ENCODE results near the gene RIIAD1. TPM values are rescaled to one million over a fixed set of nuclear protein-coding genes. Genes with fewer than 3 reads are reported as not detected.
"Not testable (repeated sequence)": the region's sequence is repeated elsewhere in the genome, so short reads cannot be mapped to it uniquely, and the experiment has no call there.

RIIAD1 gene
- total RNA-seq, 1 experiment from 2014 or later, result not detected

DNA sequence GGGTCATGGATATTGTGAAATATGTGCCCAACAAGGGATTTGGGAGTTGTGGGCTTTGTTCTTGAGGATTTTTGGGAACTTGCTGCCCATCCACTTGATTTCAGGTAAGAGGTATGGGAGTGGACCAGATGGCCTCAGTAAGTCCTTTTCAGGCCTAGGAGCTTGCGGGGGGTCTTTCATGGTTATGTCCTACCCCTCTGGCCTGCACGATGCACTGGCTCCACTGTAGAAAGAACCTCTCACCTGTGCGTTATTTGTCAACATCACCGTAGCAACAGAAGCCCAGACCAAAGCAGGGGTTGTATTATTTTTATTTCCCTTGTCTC lies 8.6 kb downstream of the RIIAD1 start:
- Histone ChIP-seq H3K9me2 (replicated peaks; ENCODE audit: low read length) (no peaks in the 10 kb centered on the region), H3K9me3 (ENCODE audit: low read length) (no peaks in the 10 kb centered on the region), H3K27me3 (ENCODE audit: low read length) (no peaks in the 10 kb centered on the region), H4K20me1 (ENCODE audit: low read length) (no peaks in the 10 kb centered on the region), H2AFZ (ENCODE audit: low read length) (no peak overlapping the region), H3K4me2 (ENCODE audit: low read length) (no peak overlapping the region), H3K36me3 (ENCODE audit: low read depth, low read length) (no peaks in the 10 kb centered on the region), H3K4me3 (ENCODE audit: low read length) (no peak overlapping the region), H3K9ac (ENCODE audit: low read length) (no peak overlapping the region), H3K79me2 (ENCODE audit: low read length) (no peaks in the 10 kb centered on the region), H3F3A (ENCODE audit: low read length, unreplicated experiment) (no peaks in the 10 kb centered on the region), H3K27ac (ENCODE audit: low read length) (no peak overlapping the region), H3K4me1 (ENCODE audit: insufficient read depth, low read length) (0 out of 2 replicates have a peak, but pooled peaks cover 3% of the 10 kb centered on the region)
- ATAC-seq (no peak), DNase-seq (no peak)
- ChIA-PET CTCF (no interaction called here), POLR2A (ENCODE audit: unreplicated experiment) (no interaction called here)
- intact Hi-C loops (cut with micrococcal nuclease), result no loop called here
- TF ChIP-seq EZH2phosphoT487 (IDR thresholded peaks at IDR 0.05; ENCODE audit: borderline replicate concordance, low read length), result no peak
- no peak for TF ChIP-seq CTCF (conservative IDR thresholded peaks at IDR 0.05; ENCODE audit: low read depth, low read length)
- no peak for TF ChIP-seq EZH2 (IDR thresholded peaks at IDR 0.05; ENCODE audit: low read length, unreplicated experiment)
- no TSS peak for BruUV-seq (replicated peaks)

- H3K9me2 ChIP-seq (replicated peaks; ENCODE audit: low read length), result no peaks in the 10 kb centered on the region
- H3K27ac ChIP-seq (ENCODE audit: low read length), result no peak overlapping the region
- intact Hi-C loops (cut with micrococcal nuclease), result no loop called here
- no peaks in the 10 kb centered on the region for H3K79me2 ChIP-seq (ENCODE audit: low read length)
- no peak overlapping the region for H2AFZ ChIP-seq (ENCODE audit: low read length)
- no peak for DNase-seq
- no peaks in the 10 kb centered on the region for H3K36me3 ChIP-seq (ENCODE audit: low read depth, low read length)
- CTCF ChIA-PET, result interaction anchor here (0.7 kb wide), 1 partner anchor 104 kb away, joined by 6 read pairs; no protein-coding TSS in a partner anchor
- peaks cover 11% of the 10 kb centered on the region; the same call in 1 of the 2 replicates for H3K9me3 ChIP-seq (ENCODE audit: low read length)
- H4K20me1 ChIP-seq (ENCODE audit: low read length), result no peaks in the 10 kb centered on the region
- no TSS peak for BruUV-seq (replicated peaks)
- no peak overlapping the region for H3K4me2 ChIP-seq (ENCODE audit: low read length)
- H3K27me3 ChIP-seq (ENCODE audit: low read length), result no peaks in the 10 kb centered on the region
- POLR2A ChIA-PET (ENCODE audit: unreplicated experiment), result no interaction called here
- TF ChIP-seq EZH2 (IDR thresholded peaks at IDR 0.05; ENCODE audit: low read length, unreplicated experiment) (no peak), CTCF (conservative IDR thresholded peaks at IDR 0.05; ENCODE audit: low read depth, low read length) (no peak), EZH2phosphoT487 (IDR thresholded peaks at IDR 0.05; ENCODE audit: borderline replicate concordance, low read length) (no peak)
- 0 out of 2 replicates have a peak, but pooled peaks cover 3% of the 10 kb centered on the region for H3K4me1 ChIP-seq (ENCODE audit: insufficient read depth, low read length)
- H3K4me3 ChIP-seq (ENCODE audit: low read length), result no peak overlapping the region
- no peak for ATAC-seq
- no peaks in the 10 kb centered on the region for H3F3A ChIP-seq (ENCODE audit: low read length, unreplicated experiment)
- H3K9ac ChIP-seq (ENCODE audit: low read length), result no peak overlapping the region
Observed at GRCh38 chr1:151733126-151733525, 11.8 kb downstream of the RIIAD1 start.

- POLR2A ChIA-PET (ENCODE audit: unreplicated experiment); H3K79me2 ChIP-seq (ENCODE audit: low read length); H3F3A ChIP-seq (ENCODE audit: low read length, unreplicated experiment); H2AFZ ChIP-seq (ENCODE audit: low read length); H3K4me3 ChIP-seq (ENCODE audit: low read length); H3K27me3 ChIP-seq (ENCODE audit: low read length); BruUV-seq (replicated peaks); ATAC-seq; intact Hi-C loops (cut with micrococcal nuclease); H3K9me2 ChIP-seq (replicated peaks; ENCODE audit: low read length); H3K4me1 ChIP-seq (ENCODE audit: insufficient read depth, low read length); H3K36me3 ChIP-seq (ENCODE audit: low read depth, low read length); H3K4me2 ChIP-seq (ENCODE audit: low read length); H3K27ac ChIP-seq (ENCODE audit: low read length); H3K9ac ChIP-seq (ENCODE audit: low read length); H4K20me1 ChIP-seq (ENCODE audit: low read length); DNase-seq: not testable (repeated sequence)
- peaks cover 11% of the 10 kb centered on the region; the same call in 1 of the 2 replicates for H3K9me3 ChIP-seq (ENCODE audit: low read length)
- CTCF ChIA-PET, result interaction anchor here (1.1 kb wide), 1 partner anchor 197 kb away, joined by 5 read pairs; no protein-coding TSS in a partner anchor
Observed at GRCh38 chr1:151733995-151734394, 12.7 kb downstream of the RIIAD1 start.

Data from PC-3 (cell line).